Neural crest cell (in vitro differentiated cells): ENCODE measurements around the gene SLC25A19. TPM values are rescaled to one million over a fixed set of nuclear protein-coding genes. Genes with fewer than 3 reads are reported as not detected.
A peak's percentile ranks its signal among the peaks of the same experiment; 100 is the strongest.

Source experiments
- DNase-seq: peaks from one replicate; pipeline ENCODE4 v3.0.0; 2021; ENCODE audit warnings: low read depth, mixed read lengths, low spot score
- H3K27ac Mint-ChIP-seq: one replicate; pipeline ENCODE4 v1.8.0; 2021; ENCODE audit warnings: mild to moderate bottlenecking, mixed read lengths; ENCODE audit not compliant: unreplicated experiment
- H3K27me3 Mint-ChIP-seq: 2 replicates; pipeline ENCODE4 v1.8.0; 2021; ENCODE audit warnings: low read depth, mild to moderate bottlenecking, mixed read lengths
- H3K36me3 Mint-ChIP-seq: 2 replicates; pipeline ENCODE4 v1.8.0; 2021; ENCODE audit warnings: low read depth, mild to moderate bottlenecking, mixed read lengths
- H3K4me1 Mint-ChIP-seq: 2 replicates; pipeline ENCODE4 v1.8.0; 2021; ENCODE audit warnings: mixed read lengths
- H3K4me3 Mint-ChIP-seq: one replicate; pipeline ENCODE4 v1.8.0; 2021; ENCODE audit warnings: mild to moderate bottlenecking, mixed read lengths
- H3K9me3 Mint-ChIP-seq: 2 replicates; pipeline ENCODE4 v1.8.0; 2021; ENCODE audit warnings: mixed read lengths
- total RNA-seq: library from RNA; stranded (reverse); gene quantifications from 2 replicates; pipeline ENCODE4 v1.2.1, GENCODE V29; 2021
- TF ChIP-seq, protein P1 (sequence below): fragments of 200-600 bp; sonication (generic); conservative IDR thresholded peaks from 2 replicates; pipeline ENCODE4 v1.5.0; 2021; ENCODE audit warnings: antibody characterized with exemption, mild to moderate bottlenecking

The SLC25A19 gene
- total RNA-seq, 1 donor from 2014 or later: 18.6 TPM

DNA sequence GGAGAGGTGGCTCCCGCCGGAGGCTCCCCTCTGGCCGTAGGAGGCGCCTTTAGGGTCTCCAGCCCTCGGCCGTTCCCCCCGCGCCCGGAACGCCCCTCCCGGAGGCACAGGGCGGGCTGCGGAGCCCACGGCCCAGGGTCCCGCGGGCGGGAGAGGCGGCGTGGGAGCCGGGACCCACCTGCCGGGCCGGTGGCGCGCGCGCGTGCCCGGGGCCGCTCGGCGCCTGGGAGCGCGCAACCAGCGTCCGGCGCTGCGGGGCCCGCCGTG is 18.3 kb downstream of the SLC25A19 start, which contains the start of gene MIF4GD:
MIF4GD (minus strand) TSS at position 266 of the 267 bp plus-strand sequence. CDS start 1,036 bp downstream, outside the sequence.
- DNase-seq: no peak
- TF ChIP-seq, protein P1, sequence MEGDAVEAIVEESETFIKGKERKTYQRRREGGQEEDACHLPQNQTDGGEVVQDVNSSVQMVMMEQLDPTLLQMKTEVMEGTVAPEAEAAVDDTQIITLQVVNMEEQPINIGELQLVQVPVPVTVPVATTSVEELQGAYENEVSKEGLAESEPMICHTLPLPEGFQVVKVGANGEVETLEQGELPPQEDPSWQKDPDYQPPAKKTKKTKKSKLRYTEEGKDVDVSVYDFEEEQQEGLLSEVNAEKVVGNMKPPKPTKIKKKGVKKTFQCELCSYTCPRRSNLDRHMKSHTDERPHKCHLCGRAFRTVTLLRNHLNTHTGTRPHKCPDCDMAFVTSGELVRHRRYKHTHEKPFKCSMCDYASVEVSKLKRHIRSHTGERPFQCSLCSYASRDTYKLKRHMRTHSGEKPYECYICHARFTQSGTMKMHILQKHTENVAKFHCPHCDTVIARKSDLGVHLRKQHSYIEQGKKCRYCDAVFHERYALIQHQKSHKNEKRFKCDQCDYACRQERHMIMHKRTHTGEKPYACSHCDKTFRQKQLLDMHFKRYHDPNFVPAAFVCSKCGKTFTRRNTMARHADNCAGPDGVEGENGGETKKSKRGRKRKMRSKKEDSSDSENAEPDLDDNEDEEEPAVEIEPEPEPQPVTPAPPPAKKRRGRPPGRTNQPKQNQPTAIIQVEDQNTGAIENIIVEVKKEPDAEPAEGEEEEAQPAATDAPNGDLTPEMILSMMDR: no peak
- Mint-ChIP-seq H3K4me3 (peak within 1 kb of the TSS; percentile 82), H3K4me1 (peaks cover 17% of the 10 kb centered on the region), H3K9me3 (no peaks in the 10 kb centered on the region), H3K36me3 (peaks cover 3% of the 10 kb centered on the region), H3K27me3 (no peaks in the 10 kb centered on the region), H3K27ac (no peak within 1 kb of the TSS)

DNA sequence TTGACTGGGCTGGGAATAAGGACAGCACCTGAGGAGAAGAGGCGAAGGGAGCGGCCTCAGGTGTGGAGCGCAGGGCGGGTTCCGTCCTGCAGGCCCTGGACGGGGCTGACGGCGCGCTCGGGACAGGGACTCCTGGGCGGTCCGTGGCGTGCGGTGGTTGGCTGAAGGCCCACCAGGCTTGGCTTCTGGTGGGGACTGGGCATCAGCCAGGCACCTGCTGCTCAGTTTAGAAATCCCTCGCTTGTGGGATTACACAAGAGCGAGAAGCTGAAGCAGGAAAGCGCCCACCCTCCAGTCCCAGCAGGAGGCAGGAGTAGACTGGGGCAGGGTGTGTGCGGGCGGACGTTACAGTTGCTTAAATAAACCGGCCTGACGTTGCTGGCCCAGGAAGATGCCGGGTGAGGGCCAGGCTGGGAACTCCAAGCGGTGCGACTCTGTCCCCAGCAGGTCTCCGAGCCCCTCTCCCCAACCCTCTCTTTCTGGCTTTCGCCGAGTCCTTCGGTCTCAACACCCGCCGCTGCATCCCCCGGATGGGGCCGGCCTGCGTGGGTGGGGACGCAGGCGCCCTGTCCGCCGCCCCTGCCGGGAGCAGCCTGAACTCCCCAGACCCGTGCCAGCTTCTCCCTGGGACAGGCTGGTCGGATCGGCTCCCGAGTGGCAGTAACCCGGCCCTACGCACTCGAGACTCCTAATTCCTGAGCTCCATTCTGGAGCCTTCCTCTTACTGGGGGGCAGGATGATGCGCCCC is 18.8 kb downstream of the SLC25A19 start:
- peak; percentile 52 for DNase-seq
- Mint-ChIP-seq H3K4me3 (peak overlapping the region; percentile 82), H3K4me1 (peaks cover 17% of the 10 kb centered on the region), H3K27me3 (no peaks in the 10 kb centered on the region), H3K27ac (no peak overlapping the region), H3K36me3 (peaks cover 3% of the 10 kb centered on the region), H3K9me3 (no peaks in the 10 kb centered on the region)
- TF ChIP-seq, protein P1: peak; percentile 51

DNA sequence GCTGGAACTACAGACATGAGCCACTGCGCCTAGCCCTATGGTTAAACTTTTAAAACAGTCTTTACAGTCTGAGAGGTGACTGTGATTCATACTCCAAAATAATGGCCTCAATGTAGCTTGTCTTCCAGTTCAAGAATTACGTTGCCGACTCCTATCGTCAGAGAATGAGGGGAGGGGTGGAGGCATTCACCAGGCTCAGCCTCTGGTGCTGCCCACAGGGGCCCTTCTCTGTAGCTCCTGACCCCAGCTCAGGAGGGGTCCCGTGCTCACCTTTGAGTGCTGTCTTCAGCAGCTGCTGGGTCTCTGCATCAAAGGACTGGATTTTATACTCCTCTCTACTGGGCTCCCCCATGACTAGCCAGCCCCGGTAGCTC is 19.4 kb downstream of the SLC25A19 start:
- Mint-ChIP-seq H3K4me3 (peak overlapping the region; percentile 82), H3K27ac (no peak overlapping the region), H3K9me3 (no peaks in the 10 kb centered on the region), H3K36me3 (peaks cover 3% of the 10 kb centered on the region), H3K27me3 (no peaks in the 10 kb centered on the region), H3K4me1 (peaks cover 17% of the 10 kb centered on the region)
- DNase-seq: no peak
- TF ChIP-seq, protein P1: no peak

DNA sequence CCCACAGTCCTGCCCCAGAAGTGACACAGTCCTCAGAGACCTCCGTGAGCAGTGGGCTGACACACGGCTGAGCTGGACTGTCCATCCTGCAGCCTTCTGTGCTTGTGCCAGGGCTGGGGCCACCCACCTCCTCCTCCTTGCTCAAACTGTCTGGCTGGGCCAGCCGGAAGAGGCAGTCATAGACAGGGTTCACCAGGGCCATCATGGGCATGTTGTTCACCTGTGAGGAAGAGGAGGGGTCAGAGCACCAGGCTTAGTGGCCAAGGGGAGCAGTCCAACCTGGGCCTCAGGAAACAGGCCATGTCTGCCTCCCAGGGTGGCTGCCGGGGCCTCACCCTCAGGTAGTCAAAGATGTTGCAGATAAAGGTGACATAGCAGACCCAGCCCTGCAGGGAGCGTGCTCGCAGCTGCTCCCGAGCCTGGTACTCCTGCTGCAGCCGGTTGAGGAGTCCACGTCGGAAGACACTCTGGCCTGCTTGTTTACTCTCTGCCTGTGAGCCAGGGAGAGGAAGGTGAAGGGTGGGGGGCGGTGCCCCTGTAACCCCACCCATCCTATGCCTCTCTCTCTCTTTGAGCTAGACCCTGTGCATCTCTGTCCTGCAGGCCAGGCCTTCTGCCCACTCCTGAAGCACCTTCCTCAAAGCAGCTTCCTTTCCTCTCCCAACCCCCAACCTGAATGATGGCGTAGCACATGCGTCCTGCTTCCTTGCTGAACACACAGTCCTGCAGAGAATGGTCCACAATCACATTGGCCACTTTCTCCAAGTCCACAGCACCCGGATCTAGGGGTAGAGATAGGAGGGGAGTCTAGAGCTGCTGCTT is 21.6 kb downstream of the SLC25A19 start:
- peak overlapping the region; percentile 77 for H3K4me3 Mint-ChIP-seq
- no peak for DNase-seq
- peaks cover 22% of the 10 kb centered on the region for H3K4me1 Mint-ChIP-seq
- H3K27me3 Mint-ChIP-seq: no peaks in the 10 kb centered on the region
- H3K27ac Mint-ChIP-seq: no peak overlapping the region
- no peaks in the 10 kb centered on the region for H3K36me3 Mint-ChIP-seq
- no peaks in the 10 kb centered on the region for H3K9me3 Mint-ChIP-seq
- TF ChIP-seq, protein P1: peak; percentile 35

DNA sequence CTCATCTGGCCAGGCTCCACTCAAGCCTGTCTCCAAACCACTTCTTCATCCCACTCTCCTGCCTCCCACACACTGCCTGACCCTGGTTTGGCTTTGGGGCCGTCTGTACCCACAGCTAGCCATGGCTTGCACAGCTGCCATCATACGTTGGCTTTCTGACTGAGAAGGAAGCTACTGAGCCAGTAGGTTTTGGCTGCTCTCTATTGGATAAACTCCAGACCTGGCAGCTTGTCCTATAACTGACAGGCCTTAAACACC is 22.2 kb downstream of the SLC25A19 start:
- Mint-ChIP-seq H3K27ac (no peak overlapping the region), H3K4me3 (peak overlapping the region; percentile 77), H3K4me1 (peaks cover 27% of the 10 kb centered on the region), H3K9me3 (no peaks in the 10 kb centered on the region), H3K36me3 (no peaks in the 10 kb centered on the region), H3K27me3 (no peaks in the 10 kb centered on the region)
- TF ChIP-seq, protein P1: no peak
- DNase-seq: no peak
